PC-9 (cell line): ENCODE data around the gene KRTAP10-7. TPM values are rescaled to one million over a fixed set of nuclear protein-coding genes. Genes with fewer than 3 reads are reported as not detected.

Experiments used
- BruUV-seq: library from RNA; stranded (reverse); fragments of 400-500 nt; replicated peaks from 2 replicates; lab custom pipeline; 2021; lab: Mats Ljungman, UMichigan
- CTCF ChIA-PET: fragments of 300-600 bp; sonication (Branson Sonifier 250); formaldehyde crosslinking; loops from one replicate; lab custom pipeline; 2022; ENCODE audit warnings: antibody characterized with exemption; lab: Charles Lee
- POLR2A ChIA-PET: fragments of 300-600 bp; sonication (Branson Sonifier 250); formaldehyde crosslinking; loops from one replicate; lab custom pipeline; 2022; ENCODE audit warnings: antibody characterized with exemption; ENCODE audit not compliant: unreplicated experiment; lab: Charles Lee
- DNase-seq, 2 experiments: peaks; one replicate each; pipeline versions ENCODE4 v3.0.0 to v3.0.0-alpha.2; 2015 to 2022; ENCODE audit warnings: mixed read lengths in 1 of 2
- H2AFZ ChIP-seq: fragments of 200-600 bp; sonication (generic); 2 replicates; pipeline ENCODE4 v1.8.1; 2017; ENCODE audit warnings: antibody characterized with exemption
- H3F3A ChIP-seq: fragments of 200-600 bp; sonication (generic); 2 replicates; pipeline ENCODE4 v1.8.1; 2017; ENCODE audit warnings: antibody characterized with exemption, mild to moderate bottlenecking, low read depth; ENCODE audit not compliant: insufficient read depth
- H3K27ac ChIP-seq: fragments of 200-600 bp; sonication (generic); 2 replicates; pipeline ENCODE4 v1.6.1; 2016; ENCODE audit warnings: mixed run types
- H3K27me3 ChIP-seq: fragments of 200-600 bp; sonication (generic); 2 replicates; pipeline ENCODE4 v1.6.1; 2016; ENCODE audit warnings: low read depth, mixed run types; ENCODE audit not compliant: insufficient read depth
- H3K36me3 ChIP-seq: fragments of 200-600 bp; sonication (generic); 2 replicates; pipeline ENCODE4 v1.6.1; 2016; ENCODE audit warnings: low read depth, mixed run types
- H3K4me1 ChIP-seq: fragments of 200-600 bp; sonication (generic); replicated peaks from 2 replicates; pipeline ENCODE4 v1.6.1; 2016; ENCODE audit warnings: mixed run types; ENCODE audit not compliant: insufficient read depth
- H3K4me2 ChIP-seq: fragments of 200-600 bp; sonication (generic); 2 replicates; pipeline ENCODE4 v1.6.1; 2017; ENCODE audit warnings: mixed run types
- H3K4me3 ChIP-seq: fragments of 200-600 bp; sonication (generic); 2 replicates; pipeline ENCODE4 v1.6.1; 2016; ENCODE audit warnings: mixed run types
- H3K79me2 ChIP-seq: fragments of 200-600 bp; sonication (generic); 2 replicates; pipeline ENCODE4 v1.6.1; 2017; ENCODE audit warnings: low read depth, mixed run types
- H3K9me2 ChIP-seq: fragments of 200-600 bp; sonication (generic); 2 replicates; pipeline ENCODE4 v1.8.1; 2017; ENCODE audit warnings: mild to moderate bottlenecking; ENCODE audit not compliant: insufficient read depth
- H3K9me3 ChIP-seq: fragments of 200-600 bp; sonication (generic); 2 replicates; pipeline ENCODE4 v1.8.1; 2016; ENCODE audit warnings: low read depth; ENCODE audit not compliant: insufficient read depth
- H4K20me1 ChIP-seq: fragments of 200-600 bp; sonication (generic); 2 replicates; pipeline ENCODE4 v1.8.1; 2017; ENCODE audit not compliant: insufficient read depth
- CTCF ChIP-seq: fragments of 200-600 bp; sonication (generic); conservative IDR thresholded peaks from 2 replicates; pipeline ENCODE4 v1.6.1; 2017; ENCODE audit warnings: mixed run types, antibody characterized with exemption, mild to moderate bottlenecking, moderate library complexity
- EZH2 ChIP-seq: fragments of 200-600 bp; sonication (generic); IDR thresholded peaks from 2 replicates; pipeline ENCODE4 v1.8.0; 2017; ENCODE audit warnings: antibody characterized with exemption, low read depth
- intact Hi-C: fragments of 100-400 bp; cut with micrococcal nuclease; formaldehyde crosslinking; loops from one replicate; pipeline ENCODE4 v1.10.0; 2022; ENCODE audit not compliant: unreplicated experiment
- total RNA-seq: library from RNA; stranded (reverse); gene quantifications from 2 replicates; pipeline ENCODE4 v1.2.3, GENCODE V29; 2021

The KRTAP10-7 gene
- total RNA-seq, 1 experiment from 2014 or later: not detected

DNA sequence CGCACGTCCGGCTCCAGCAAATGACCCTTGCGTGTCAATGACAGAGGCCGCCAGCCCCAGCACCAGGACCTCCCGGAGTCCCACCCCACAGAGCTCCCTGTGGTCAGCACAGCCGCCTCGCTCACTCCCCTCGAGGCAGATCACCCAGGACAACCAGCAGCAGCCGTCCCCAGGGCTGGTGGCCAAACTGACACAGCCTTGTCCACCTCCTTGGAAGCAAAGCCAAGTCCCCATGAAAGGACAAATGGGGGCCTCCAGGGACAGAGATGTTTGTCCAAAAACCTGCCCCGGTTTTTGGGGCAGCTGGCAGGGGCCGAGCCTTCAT is 38.9 kb downstream of the KRTAP10-7 start:
- Histone ChIP-seq H2AFZ (no peak overlapping the region), H3K36me3 (no peaks in the 10 kb centered on the region)

DNA sequence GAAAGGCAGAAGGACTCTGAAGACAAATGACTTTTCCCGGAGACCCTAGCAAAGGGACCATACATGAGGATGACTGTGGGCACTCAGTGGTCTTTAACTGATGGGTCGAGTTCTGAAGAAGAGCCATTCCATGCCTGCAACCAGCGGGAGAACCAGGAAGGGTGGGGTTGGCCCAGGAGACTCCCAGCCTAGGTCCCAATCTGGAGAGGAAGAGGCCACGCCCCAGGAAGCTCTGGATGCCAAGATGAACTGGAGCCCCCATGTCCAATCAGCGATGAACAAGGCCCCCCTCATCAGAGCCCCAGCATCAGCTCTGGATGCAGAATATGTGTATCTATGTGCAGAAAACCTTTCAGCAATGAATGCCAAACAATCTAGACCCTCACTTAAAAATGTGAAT is 40.4 kb downstream of the KRTAP10-7 start:
- Histone ChIP-seq H3K4me2 (no peak overlapping the region), H3K4me1 (no peaks in the 10 kb centered on the region), H3K27me3 (peaks cover 33% of the 10 kb centered on the region), H4K20me1 (no peaks in the 10 kb centered on the region), H3K79me2 (no peaks in the 10 kb centered on the region), H3K36me3 (no peaks in the 10 kb centered on the region), H3K27ac (no peak overlapping the region), H3K9me3 (no peaks in the 10 kb centered on the region), H3K4me3 (no peak overlapping the region), H3K9me2 (no peaks in the 10 kb centered on the region), H3F3A (no peaks in the 10 kb centered on the region), H2AFZ (no peak overlapping the region)
- CTCF ChIA-PET: no interaction called here
- intact Hi-C loops: no loop called here
- POLR2A ChIA-PET: no interaction called here
- no peak for DNase-seq
- no TSS peak for BruUV-seq
- TF ChIP-seq EZH2 (no peak), CTCF (no peak)

More for the DNA sequence above, 38.9 kb downstream of the KRTAP10-7 start:
- DNase-seq: no peak
- Histone ChIP-seq H3K4me2 (no peak overlapping the region), H3K4me3 (no peak overlapping the region), H3K9me2 (no peaks in the 10 kb centered on the region), H3K27me3 (peaks cover 40% of the 10 kb centered on the region), H3K79me2 (no peaks in the 10 kb centered on the region), H4K20me1 (no peaks in the 10 kb centered on the region), H3F3A (no peaks in the 10 kb centered on the region), H3K27ac (no peak overlapping the region), H3K9me3 (no peaks in the 10 kb centered on the region), H3K4me1 (no peaks in the 10 kb centered on the region)
- TF ChIP-seq CTCF (no peak), EZH2 (no peak)
- ChIA-PET CTCF (no interaction called here), POLR2A (no interaction called here)
- BruUV-seq: no TSS peak
- intact Hi-C loops: no loop called here

- Histone ChIP-seq H3K4me3 (no peak overlapping the region), H3K27me3 (peaks cover 45% of the 10 kb centered on the region), H3K9me2 (no peaks in the 10 kb centered on the region), H3K36me3 (no peaks in the 10 kb centered on the region), H3K27ac (no peak overlapping the region), H3F3A (no peaks in the 10 kb centered on the region), H4K20me1 (no peaks in the 10 kb centered on the region), H3K4me2 (no peak overlapping the region), H2AFZ (no peak overlapping the region), H3K4me1 (no peaks in the 10 kb centered on the region), H3K9me3 (no peaks in the 10 kb centered on the region), H3K79me2 (no peaks in the 10 kb centered on the region)
- CTCF ChIA-PET: no interaction called here
- BruUV-seq: no TSS peak
- intact Hi-C loops: no loop called here
- TF ChIP-seq EZH2 (no peak), CTCF (no peak)
- POLR2A ChIA-PET: no interaction called here
- DNase-seq: no peak
These were observed 43.4 kb downstream of the KRTAP10-7 start for GRCh38 chr21:44643741-44644310.
